HEK293 (cell line): ENCODE data around the gene TENT4A.

ENCODE experiments used
- CTCF ChIA-PET: fragments of 350-600 bp; formaldehyde crosslinking; extraction: SDS; loops from one replicate; lab custom pipeline; 2021; ENCODE audit warnings: antibody characterized with exemption; lab: Yijun Ruan, JAX
- POLR2A ChIA-PET: fragments of 300-600 bp; formaldehyde crosslinking; extraction: SDS; loops from one replicate; lab custom pipeline; 2020; ENCODE audit warnings: antibody characterized with exemption, inconsistent platforms; lab: Yijun Ruan, JAX
- H3K27ac ChIP-seq: fragments of 200-500 bp; sonication (Bioruptor generic); 2 replicates; pipeline ENCODE4 v1.5.1; 2014; ENCODE audit warnings: low read depth, low read length, control low read depth, inconsistent platforms; ENCODE audit errors: extremely low read depth
- H3K36me3 ChIP-seq, 2 experiments: fragments of 200-500 bp in 1 of 2; sonication (Bioruptor generic) in 1 of 2; 1 replicate in 1 of 2; 2 replicates in 1 of 2; pipeline ENCODE4 v1.5.1; 2014 to 2017; ENCODE audit warnings: inconsistent platforms in 2 of 2, low read length in 2 of 2; ENCODE audit not compliant: control insufficient read depth in 2 of 2, insufficient read depth in 1 of 2
- H3K4me1 ChIP-seq: fragments of 200-500 bp; sonication (Bioruptor generic); 2 replicates; pipeline ENCODE4 v1.5.1; 2014; ENCODE audit warnings: mild to moderate bottlenecking, low read length, inconsistent platforms; ENCODE audit not compliant: control insufficient read depth, insufficient read depth
- H3K4me3 ChIP-seq: 2 replicates; pipeline ENCODE4 v1.5.1; 2011; ENCODE audit warnings: low read depth, mild to moderate bottlenecking, control low read depth, low read length, moderate library complexity
- H3K9me3 ChIP-seq: fragments of 200-500 bp; sonication (Bioruptor generic); 2 replicates; pipeline ENCODE4 v1.5.1; 2014; ENCODE audit warnings: low read depth, low read length, inconsistent platforms; ENCODE audit not compliant: control insufficient read depth, insufficient read depth
- SCRT2 ChIP-seq: fragments of 450-650 bp; formaldehyde crosslinking; IDR thresholded peaks from 2 replicates; pipeline ENCODE4 v1.5.1; 2016; ENCODE audit warnings: missing biosample characterization, missing genetic modification characterization
- TSHZ1 ChIP-seq: fragments of 450-650 bp; formaldehyde crosslinking; IDR thresholded peaks from 2 replicates; pipeline ENCODE4 v1.5.1; 2016; ENCODE audit warnings: missing biosample characterization, missing genetic modification characterization, borderline replicate concordance
- ZNF248 ChIP-seq: fragments of 450-650 bp; formaldehyde crosslinking; IDR thresholded peaks from 2 replicates; pipeline ENCODE4 v1.5.1; 2017; ENCODE audit warnings: missing biosample characterization, missing genetic modification characterization
- ZNF292 ChIP-seq: fragments of 450-650 bp; formaldehyde crosslinking; IDR thresholded peaks from 2 replicates; pipeline ENCODE4 v1.5.1; 2016; ENCODE audit warnings: low read depth, missing biosample characterization, missing genetic modification characterization, borderline replicate concordance
- ZNF529 ChIP-seq: fragments of 450-650 bp; formaldehyde crosslinking; IDR thresholded peaks from 2 replicates; pipeline ENCODE4 v1.5.1; 2017; ENCODE audit warnings: missing genetic modification characterization, missing biosample characterization; ENCODE audit not compliant: insufficient replicate concordance
- ZNF558 ChIP-seq: fragments of 450-650 bp; formaldehyde crosslinking; IDR thresholded peaks from 2 replicates; pipeline ENCODE4 v1.5.1; 2016; ENCODE audit warnings: missing biosample characterization, missing genetic modification characterization
- ZNF692 ChIP-seq: fragments of 450-650 bp; formaldehyde crosslinking; IDR thresholded peaks from 2 replicates; pipeline ENCODE4 v1.5.1; 2016; ENCODE audit warnings: missing biosample characterization, missing genetic modification characterization
- ZNF707 ChIP-seq: fragments of 450-650 bp; formaldehyde crosslinking; IDR thresholded peaks from 2 replicates; pipeline ENCODE4 v1.5.1; 2016; ENCODE audit warnings: missing biosample characterization, missing genetic modification characterization

TENT4A gene

GRCh38 chr5:6805841-6806240 is 92.6 kb downstream of the TENT4A start:
- POLR2A ChIA-PET = no interaction called here
- Histone ChIP-seq H3K27ac (no peak overlapping the region), H3K4me1 (no peaks in the 10 kb centered on the region), H3K9me3 (no peaks in the 10 kb centered on the region), H3K4me3 (no peak overlapping the region), H3K36me3 (no peaks in the 10 kb centered on the region)
- CTCF ChIA-PET = no interaction called here
- TF ChIP-seq ZNF248 (tag by site-specific recombination) = no peak
- TF ChIP-seq TSHZ1 (tag by site-specific recombination) = no peak
- no peak for TF ChIP-seq SCRT2 (tag by site-specific recombination)
- TF ChIP-seq ZNF692 (tag by site-specific recombination) = no peak
- TF ChIP-seq ZNF292 (tag by site-specific recombination) = no peak
- no peak for TF ChIP-seq ZNF558
- no peak for TF ChIP-seq ZNF529 (tag by site-specific recombination)
- TF ChIP-seq ZNF707 = no peak
- TF ChIP-seq, all 188 proteins: peak for 0
